IMR-90 (cell line): Measurements from ENCODE around the gene TSSK2. TPM values are rescaled to one million over a fixed set of nuclear protein-coding genes. Genes with fewer than 3 reads are reported as not detected.

Experiments
- ATAC-seq: fragments of 200-7000 bp; cut with Tn5 transposase; 2 replicates; pipeline ENCODE4 v1.9.1; 2020; ENCODE audit warnings: low read depth, mild to moderate bottlenecking, moderate library complexity
- Bru-seq: library from RNA; stranded (reverse); fragments of 400-500 nt; gene quantifications from one replicate; lab custom pipeline; 2021; lab: Mats Ljungman, UMichigan
- BruChase-seq, 2 experiments: library from RNA; stranded (reverse); fragments of 400-500 nt; gene quantifications; one replicate each; lab custom pipeline; 2021; lab: Mats Ljungman, UMichigan
- BruUV-seq: library from RNA; stranded (reverse); fragments of 400-500 nt; replicated peaks from 2 replicates; lab custom pipeline; 2021; lab: Mats Ljungman, UMichigan
- CTCF ChIA-PET: fragments of 300-600 bp; formaldehyde crosslinking; extraction: SDS; loops from one replicate; lab custom pipeline; 2021; ENCODE audit warnings: antibody characterized with exemption; lab: Yijun Ruan, JAX
- POLR2A ChIA-PET: fragments of 300-600 bp; sonication (Branson Sonifier 250); formaldehyde crosslinking; loops from one replicate; lab custom pipeline; 2022; ENCODE audit warnings: antibody characterized with exemption; ENCODE audit not compliant: unreplicated experiment; lab: Charles Lee
- DNase-seq: peaks from one replicate; pipeline ENCODE4 v3.0.0; 2013
- H2AFZ ChIP-seq: replicated peaks from 2 replicates; pipeline ENCODE3; 2013; ENCODE audit warnings: low read length, mild to moderate bottlenecking; ENCODE audit not compliant: poor library complexity
- H2AK5ac ChIP-seq: 2 replicates; pipeline ENCODE4 v1.6.1; 2013; ENCODE audit warnings: low read depth, low read length, inconsistent platforms
- H2AK9ac ChIP-seq: replicated peaks from 2 replicates; pipeline ENCODE3; 2013; ENCODE audit warnings: mild to moderate bottlenecking, low read depth, low read length, moderate library complexity; ENCODE audit not compliant: poor library complexity
- H2BK120ac ChIP-seq: 2 replicates; pipeline ENCODE4 v1.6.1; 2013; ENCODE audit warnings: low read depth, low read length, inconsistent platforms
- H2BK15ac ChIP-seq: 3 replicates; pipeline ENCODE4 v1.6.1; 2013; ENCODE audit warnings: low read depth, low read length, inconsistent platforms
- H2BK20ac ChIP-seq: 2 replicates; pipeline ENCODE4 v1.6.1; 2013; ENCODE audit warnings: low read depth, mild to moderate bottlenecking, inconsistent platforms, low read length, moderate library complexity
- H2BK5ac ChIP-seq: 2 replicates; pipeline ENCODE4 v1.6.1; 2013; ENCODE audit warnings: mild to moderate bottlenecking, low read depth, low read length, inconsistent platforms; ENCODE audit not compliant: poor library complexity, severe bottlenecking
- H3K14ac ChIP-seq: replicated peaks from 2 replicates; pipeline ENCODE4 v1.6.1; 2013; ENCODE audit warnings: low read depth, low read length, inconsistent platforms
- H3K18ac ChIP-seq: 2 replicates; pipeline ENCODE4 v1.6.1; 2013; ENCODE audit warnings: low read depth, low read length, control low read depth
- H3K23ac ChIP-seq: 2 replicates; pipeline ENCODE4 v1.6.1; 2013; ENCODE audit warnings: low read depth, low read length, inconsistent platforms
- H3K27ac ChIP-seq: 2 replicates; pipeline ENCODE4 v1.5.1; 2013; ENCODE audit warnings: mild to moderate bottlenecking, control low read depth, low read length; ENCODE audit not compliant: insufficient read depth
- H3K27me3 ChIP-seq: 2 replicates; pipeline ENCODE4 v1.6.1; 2013; ENCODE audit warnings: low read length; ENCODE audit not compliant: control insufficient read depth, insufficient read depth
- H3K36me3 ChIP-seq: 2 replicates; pipeline ENCODE4 v1.6.1; 2013; ENCODE audit warnings: low read length, mixed read lengths; ENCODE audit not compliant: control insufficient read depth, insufficient read depth
- H3K4ac ChIP-seq: 2 replicates; pipeline ENCODE4 v1.6.1; 2013; ENCODE audit warnings: low read depth, low read length, inconsistent platforms
- H3K4me1 ChIP-seq: 2 replicates; pipeline ENCODE4 v1.6.1; 2013; ENCODE audit warnings: low read length, mixed read lengths; ENCODE audit not compliant: control insufficient read depth, insufficient read depth
- H3K4me2 ChIP-seq: 2 replicates; pipeline ENCODE4 v1.6.1; 2013; ENCODE audit warnings: low read depth, mild to moderate bottlenecking, control low read depth, low read length, moderate library complexity
- H3K4me3 ChIP-seq: 2 replicates; pipeline ENCODE4 v1.5.1; 2013; ENCODE audit warnings: low read depth, mild to moderate bottlenecking, control low read depth, low read length, moderate library complexity; ENCODE audit not compliant: insufficient read depth
- H3K56ac ChIP-seq: 2 replicates; pipeline ENCODE4 v1.6.1; 2013; ENCODE audit warnings: low read length, inconsistent platforms; ENCODE audit not compliant: insufficient read depth; ENCODE audit errors: extremely low read depth
- H3K79me1 ChIP-seq, 2 experiments: 2 replicates each; pipeline ENCODE4 v1.6.1; 2013; ENCODE audit warnings: low read length in 2 of 2, inconsistent platforms in 1 of 2, low read depth in 1 of 2
- H3K9ac ChIP-seq: 2 replicates; pipeline ENCODE4 v1.6.1; 2013; ENCODE audit warnings: low read depth, low read length, control low read depth
- H3K9me1 ChIP-seq: 2 replicates; pipeline ENCODE4 v1.6.1; 2013; ENCODE audit warnings: low read length, inconsistent platforms; ENCODE audit not compliant: insufficient read depth
- H3K9me3 ChIP-seq: 2 replicates; pipeline ENCODE4 v1.6.1; 2013; ENCODE audit warnings: low read length; ENCODE audit not compliant: control insufficient read depth, insufficient read depth
- H4K20me1 ChIP-seq: 2 replicates; pipeline ENCODE4 v1.6.1; 2013; ENCODE audit warnings: low read length, inconsistent platforms; ENCODE audit not compliant: insufficient read depth
- H4K5ac ChIP-seq: 2 replicates; pipeline ENCODE4 v1.6.1; 2013; ENCODE audit warnings: mild to moderate bottlenecking, low read depth, low read length, control low read depth
- H4K8ac ChIP-seq, 2 experiments: 2 replicates each; pipeline ENCODE4 v1.6.1; 2013; ENCODE audit warnings: low read depth in 2 of 2, low read length in 2 of 2, control low read depth in 1 of 2, inconsistent platforms in 1 of 2
- H4K91ac ChIP-seq: 2 replicates; pipeline ENCODE4 v1.6.1; 2013; ENCODE audit warnings: low read depth, low read length, inconsistent platforms; ENCODE audit not compliant: insufficient read depth
- BHLHE40 ChIP-seq: fragments of 150-350 bp; IDR thresholded peaks from 2 replicates; pipeline ENCODE4 v1.6.1; 2016; ENCODE audit warnings: mild to moderate bottlenecking, low read depth, low read length
- CEBPB ChIP-seq: IDR thresholded peaks from 2 replicates; pipeline ENCODE4 v1.6.1; 2012; ENCODE audit warnings: low read depth, low read length, improper control_type of control experiment
- CHD1 ChIP-seq: IDR thresholded peaks from 2 replicates; pipeline ENCODE4 v1.6.1; 2012; ENCODE audit warnings: low read depth, low read length, improper control_type of control experiment
- CTCF ChIP-seq: conservative IDR thresholded peaks from 2 replicates; pipeline ENCODE4 v1.5.1; 2012; ENCODE audit warnings: mild to moderate bottlenecking, low read depth, low read length, improper control_type of control experiment
- ELK1 ChIP-seq: fragments of 150-350 bp; IDR thresholded peaks from 2 replicates; pipeline ENCODE4 v1.6.1; 2016; ENCODE audit warnings: low read depth, mild to moderate bottlenecking, low read length, moderate library complexity, borderline replicate concordance
- FOS ChIP-seq: fragments of 150-350 bp; IDR thresholded peaks from 2 replicates; pipeline ENCODE4 v1.6.1; 2016; ENCODE audit warnings: low read depth, low read length
- MAFK ChIP-seq: IDR thresholded peaks from 2 replicates; pipeline ENCODE4 v1.6.1; 2012; ENCODE audit warnings: low read depth, low read length, improper control_type of control experiment
- MAZ ChIP-seq: IDR thresholded peaks from 2 replicates; pipeline ENCODE4 v1.6.1; 2012; ENCODE audit warnings: low read depth, mild to moderate bottlenecking, low read length, improper control_type of control experiment, moderate library complexity, borderline replicate concordance
- MXI1 ChIP-seq: IDR thresholded peaks from 2 replicates; pipeline ENCODE4 v1.6.1; 2012; ENCODE audit warnings: low read depth, mild to moderate bottlenecking, low read length, moderate library complexity, borderline replicate concordance
- POLR2A ChIP-seq: IDR thresholded peaks from 2 replicates; pipeline ENCODE4 v1.6.1; 2012; ENCODE audit warnings: mild to moderate bottlenecking, low read depth, low read length
- RAD21 ChIP-seq: IDR thresholded peaks from 2 replicates; pipeline ENCODE4 v1.6.1; 2012; ENCODE audit warnings: low read length, improper control_type of control experiment
- RFX5 ChIP-seq: IDR thresholded peaks from 2 replicates; pipeline ENCODE4 v1.8.0; 2012; ENCODE audit warnings: low read depth, mild to moderate bottlenecking, low read length, moderate library complexity
- SMC3 ChIP-seq: fragments of 150-350 bp; IDR thresholded peaks from 2 replicates; pipeline ENCODE4 v1.6.1; 2016; ENCODE audit warnings: low read depth, mild to moderate bottlenecking, antibody characterized with exemption, low read length, moderate library complexity
- USF2 ChIP-seq: fragments of 150-350 bp; IDR thresholded peaks from 2 replicates; pipeline ENCODE4 v1.6.1; 2017; ENCODE audit warnings: mild to moderate bottlenecking, antibody characterized with exemption, low read length, low read depth
- WGBS, 2 experiments: methylation state at CpG; one replicate each; pipeline versions ENCODE4 v1.1.5 to v1.1.7; 2013; ENCODE audit warnings: missing lambda C conversion rate in 2 of 2; ENCODE audit not compliant: insufficient read length in 1 of 2; ENCODE audit errors: extremely low coverage in 2 of 2; 5-methylcytosine and 5-hydroxymethylcytosine counted together
- dilution Hi-C: fragments of 300-500 bp; cut with HindIII; formaldehyde crosslinking; loops from one replicate; pipeline ENCODE4 v1.14.3; 2018; ENCODE audit warnings: low sequenced_read_pairs; ENCODE audit not compliant: unreplicated experiment
- in situ Hi-C: fragments of 300-500 bp; cut with MboI; formaldehyde crosslinking; loops from 3 replicates; pipeline ENCODE4 v1.14.3; 2019; ENCODE audit warnings: low sequenced_read_pairs, inconsistent platforms, mixed read lengths
- intact Hi-C: fragments of 100-400 bp; cut with micrococcal nuclease; formaldehyde crosslinking; loops from 2 replicates; pipeline ENCODE4 v1.10.0; 2022
- long read RNA-seq: library from polyadenylated mRNA; unstranded; transcript quantifications from one replicate; pipeline ENCODE4 v2.0.0, GENCODE V29; 2021; ENCODE audit not compliant: unreplicated experiment
- polyA plus RNA-seq, 3 experiments: library from polyadenylated mRNA; depleted of rRNA; stranded (reverse); fragments of >200 nt; gene quantifications; 2 replicates each; pipeline ENCODE4 v1.2.3, GENCODE V29; 2012; ENCODE audit warnings: low replicate concordance in 1 of 3
- total RNA-seq: library from RNA; depleted of rRNA; stranded (reverse); fragments of >200 nt; gene quantifications from 2 replicates; pipeline ENCODE4 v1.2.3, GENCODE V29; 2012; rRNA removed

Gene TSSK2
- total RNA-seq: not detected in 2 replicates
- not detected in 2 replicates for polyA plus RNA-seq (2012; rRNA removed)
- not detected in 2 replicates for polyA plus RNA-seq (2012; cell fraction: cytosol; rRNA removed)
- polyA plus RNA-seq (2012; cell fraction: nucleus; rRNA removed; ENCODE audit: low replicate concordance): not detected in 2 replicates
- percentile 7 among the genes with signal in this experiment for Bru-seq, nascent RNA
- BruChase-seq, experiment 1, labeled RNA remaining after a 6-hour chase: not detected
- BruChase-seq, experiment 2, labeled RNA remaining after a 2-hour chase: not detected
- long read RNA-seq: 0 reads

- Histone ChIP-seq H3K14ac (no peak within 1 kb of the TSS), H3K36me3 (peaks cover 37% of the 10 kb centered on the region), H2BK15ac (no peak within 1 kb of the TSS), H2AK5ac (no peak within 1 kb of the TSS), H3K27me3 (no peaks in the 10 kb centered on the region), H2AK9ac (peak within 1 kb of the TSS; percentile 37), H3K4me1 (no peaks in the 10 kb centered on the region), H4K20me1 (no peaks in the 10 kb centered on the region), H3K18ac (no peak within 1 kb of the TSS), H3K27ac (no peak within 1 kb of the TSS), H3K4me2 (no peak within 1 kb of the TSS), H3K4me3 (no peak within 1 kb of the TSS), H4K91ac (no peak within 1 kb of the TSS), H2BK20ac (no peak within 1 kb of the TSS), H4K5ac (no peak within 1 kb of the TSS), H2AFZ (no peak within 1 kb of the TSS), H4K8ac (no peak within 1 kb of the TSS), H3K56ac (no peak within 1 kb of the TSS), H2BK120ac (no peak within 1 kb of the TSS), H3K79me1 (no peaks in the 10 kb centered on the region), H3K9ac (no peak within 1 kb of the TSS), H2BK5ac (no peak within 1 kb of the TSS), H3K23ac (no peak within 1 kb of the TSS), H3K4ac (no peak within 1 kb of the TSS), H3K9me1 (peaks cover 3% of the 10 kb centered on the region; the same call in 1 of the 2 replicates), H3K9me3 (no peaks in the 10 kb centered on the region)
- dilution Hi-C loops: no loop called here
- no TSS peak for BruUV-seq
- POLR2A ChIA-PET: no interaction called here
- CTCF ChIA-PET: no interaction called here
- 89% methylated on average over 25 of the region's 27 CpGs; no CpG with 5 or more reads in 1 of the 2 experiments for WGBS, 2 experiments
- no peak for DNase-seq
- TF ChIP-seq CHD1: no peak
- no peak for TF ChIP-seq CEBPB
- TF ChIP-seq RFX5: no peak
- TF ChIP-seq MAZ: no peak
- TF ChIP-seq BHLHE40: no peak
- no peak for TF ChIP-seq RAD21
- no peak for TF ChIP-seq SMC3
- TF ChIP-seq CTCF: no peak
- no peak for TF ChIP-seq USF2
- TF ChIP-seq FOS: no peak
- no peak for TF ChIP-seq MAFK
- no peak for TF ChIP-seq ELK1
- TF ChIP-seq POLR2A: no peak
- no peak for TF ChIP-seq MXI1
- no peak for ATAC-seq
- in situ Hi-C loops: no loop called here
- intact Hi-C loops: no loop called here
Observed at GRCh38 chr22:19130959-19131684, at the start of gene TSSK2. Gene TSSK2 (plus strand): TSS chr22:19131308. CDS start chr22:19131400, 92 bp downstream.
